ENCODE results near the gene LCMT2.

DNA sequence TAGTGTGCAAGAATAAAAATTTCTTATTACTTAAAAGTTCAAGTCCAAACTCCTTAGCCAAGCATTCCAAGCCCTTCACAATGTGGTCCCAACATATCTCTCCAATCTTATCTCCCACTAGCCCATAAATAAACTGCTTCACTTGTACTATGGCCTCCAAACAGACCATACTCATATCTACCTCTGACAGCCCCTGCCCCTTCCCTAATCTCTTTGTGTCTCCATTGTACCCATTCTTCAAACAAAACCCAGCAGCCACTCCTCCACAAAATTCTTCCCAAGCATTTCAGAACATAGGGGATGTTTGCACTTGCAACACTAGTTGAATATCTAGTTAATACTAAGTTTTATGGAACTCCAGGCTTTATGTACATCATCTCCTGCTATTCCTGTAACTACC lies 30.5 kb downstream of the LCMT2 start:
- TF ChIP-seq CTCF (IDR thresholded peaks at IDR 0.05) (no peak), POLR2A (IDR thresholded peaks at IDR 0.05) (no peak)
